NCI-H460 (cell line): ENCODE results near the gene LEFTY1. TPM values are rescaled to one million over a fixed set of nuclear protein-coding genes. Genes with fewer than 3 reads are reported as not detected.
"Not testable (repeated sequence)": the region's sequence is repeated elsewhere in the genome, so short reads cannot be mapped to it uniquely, and the experiment has no call there.

Experiments
- DNase-seq: peaks from one replicate; pipeline ENCODE4 v3.0.0-alpha.2; 2016; ENCODE audit warnings: low read depth; ENCODE audit errors: extremely low read depth
- total RNA-seq: library from RNA; depleted of rRNA; stranded (reverse); fragments of >200 nt; shearing (Covaris generic); gene quantifications from 2 replicates; pipeline ENCODE4 v1.2.3, GENCODE V29; 2014

The LEFTY1 gene
- total RNA-seq, 1 experiment from 2014 or later = not detected

DNA sequence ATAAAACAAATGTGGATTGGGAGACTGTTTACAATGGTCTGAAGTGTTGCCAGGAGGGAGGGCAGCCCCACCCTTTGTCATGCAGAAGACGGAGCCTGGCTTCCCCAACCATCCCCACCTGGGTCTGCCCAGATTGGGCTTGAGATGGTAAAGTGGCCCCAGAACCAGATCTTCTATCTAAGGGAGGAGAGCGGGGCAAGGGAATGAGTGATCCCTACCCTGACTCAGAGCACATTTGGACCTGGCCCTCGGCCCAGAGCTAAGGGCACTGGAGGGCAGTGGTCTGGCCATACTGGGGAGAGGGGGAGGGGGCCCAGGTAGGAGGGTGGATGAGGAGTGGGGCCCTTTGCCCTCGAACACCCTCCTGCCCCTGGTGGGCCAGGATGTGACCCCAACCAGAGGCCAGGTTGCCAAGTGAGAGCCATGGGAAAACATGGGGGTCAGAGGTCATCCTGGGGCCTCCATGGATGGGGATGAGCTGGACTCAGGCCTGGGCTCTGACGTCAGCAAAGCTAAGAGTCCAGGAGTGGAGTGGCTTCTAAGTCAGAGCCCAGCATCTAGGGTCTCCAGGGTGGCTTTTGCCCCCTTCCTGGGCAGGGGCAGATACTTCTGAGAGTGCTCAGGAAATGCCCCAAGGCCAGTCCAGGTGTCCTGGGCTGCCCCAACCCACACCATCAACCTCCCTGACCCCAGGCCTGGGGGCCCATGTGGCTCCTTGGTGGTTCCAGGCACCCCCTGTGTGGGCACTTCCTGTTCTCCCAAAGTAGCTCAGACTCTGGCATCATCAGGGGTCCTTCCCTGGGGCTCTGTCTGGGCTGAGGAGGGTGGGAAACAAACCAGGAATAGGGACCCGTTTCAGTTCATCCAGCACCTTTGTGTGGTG, 1.6 kb upstream of the LEFTY1 start:
- no peak for DNase-seq

DNA sequence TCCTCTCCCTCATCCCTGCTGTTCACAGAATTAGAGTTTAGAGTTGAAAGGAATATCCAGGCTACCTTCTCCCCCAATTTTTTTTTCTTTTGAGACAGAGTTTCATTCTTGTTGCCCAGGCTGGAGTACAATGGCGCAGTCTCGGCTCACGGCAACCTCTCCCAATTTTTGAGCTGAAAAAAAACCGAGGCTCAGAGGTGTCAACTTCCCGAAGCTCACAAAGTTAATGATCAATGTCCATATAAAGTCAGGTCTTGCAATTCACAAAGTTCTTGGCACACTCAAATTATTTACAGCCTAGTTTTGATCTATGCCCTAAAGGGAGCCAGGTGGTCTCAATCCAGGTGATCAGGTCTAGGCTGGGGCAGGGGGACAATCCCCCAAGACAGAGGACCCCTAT, 797 bp upstream of the LEFTY1 start:
- no peak for DNase-seq

DNA sequence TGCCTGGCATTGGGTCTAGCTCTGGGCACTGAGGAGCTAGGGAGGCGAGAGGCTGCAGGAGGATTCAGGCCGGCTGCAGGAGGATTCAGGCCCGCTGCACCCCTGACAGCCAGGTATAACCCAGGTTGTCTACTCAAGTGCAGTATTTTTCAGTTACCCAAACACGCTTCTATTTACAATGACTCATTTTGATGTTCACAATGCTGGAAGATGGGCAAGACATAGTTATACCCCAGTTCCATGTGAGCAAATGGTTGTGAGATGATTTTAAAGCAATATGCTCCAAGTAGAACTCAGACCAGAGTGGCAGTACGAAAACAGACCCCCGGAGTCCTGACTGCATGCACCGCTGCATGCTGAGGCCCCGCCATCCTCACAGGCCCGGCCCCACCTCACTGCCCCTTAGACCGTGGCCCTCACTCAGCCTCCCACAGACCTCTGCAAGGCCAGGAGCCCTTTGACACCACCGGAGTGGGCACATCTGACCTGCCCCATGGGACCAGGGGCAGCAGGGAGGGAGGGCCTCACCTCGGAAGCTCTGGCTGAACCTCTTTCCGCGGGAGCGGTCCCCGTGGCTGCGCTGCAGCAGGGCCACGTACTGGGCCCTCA, 553 bp downstream of the LEFTY1 start:
- DNase-seq = no peak

DNA sequence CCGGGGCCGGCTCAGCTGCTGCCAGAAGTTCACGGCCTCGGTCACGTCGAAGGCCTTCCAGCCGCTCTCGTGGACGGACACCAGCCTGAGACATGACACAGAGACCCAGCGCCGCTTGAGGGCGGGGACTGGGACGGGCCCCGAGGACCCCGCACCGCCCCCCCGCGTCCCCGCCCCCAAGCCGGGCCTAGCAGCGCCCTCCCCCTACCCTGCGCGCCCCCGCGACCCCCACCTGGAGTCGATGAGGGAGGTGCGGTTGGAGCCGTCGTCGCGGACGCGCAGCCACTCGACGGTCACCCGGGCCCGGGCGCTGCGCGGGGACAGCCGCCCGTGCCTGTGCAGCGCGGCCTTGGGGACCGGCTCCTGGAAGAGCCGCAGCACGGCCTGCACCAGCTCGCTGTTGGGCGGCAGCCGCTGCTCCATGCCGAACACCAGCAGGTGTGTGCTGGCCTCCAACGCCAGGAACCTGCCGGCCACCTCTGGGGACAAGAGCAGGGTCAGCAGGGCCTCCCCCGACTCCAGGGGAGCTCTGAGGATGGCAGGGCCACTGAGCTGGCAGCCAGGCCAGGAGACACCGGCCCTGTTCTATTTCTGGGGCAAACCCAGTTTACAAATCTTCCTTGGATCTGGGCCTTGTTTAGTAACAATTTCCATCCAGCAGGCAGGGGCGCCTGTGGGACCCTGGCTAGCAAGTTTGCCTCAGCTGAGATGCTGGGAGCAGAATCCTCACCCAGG, 1.2 kb downstream of the LEFTY1 start:
- DNase-seq = not testable (repeated sequence)

DNA sequence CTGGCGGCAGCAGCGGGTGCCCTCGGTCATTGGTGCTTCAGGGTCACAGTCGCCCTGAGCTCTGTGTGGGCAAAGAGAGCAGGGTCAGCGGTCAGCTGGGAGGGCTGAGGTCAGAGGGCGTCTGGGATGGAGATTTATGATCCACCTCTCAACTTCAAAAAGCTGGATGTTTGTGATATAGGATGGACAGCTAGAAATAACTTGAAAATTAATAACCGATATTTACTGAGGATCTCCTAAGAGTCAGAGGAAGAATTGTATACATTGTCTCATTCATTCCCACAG, 2.0 kb downstream of the LEFTY1 start:
- no peak for DNase-seq

DNA sequence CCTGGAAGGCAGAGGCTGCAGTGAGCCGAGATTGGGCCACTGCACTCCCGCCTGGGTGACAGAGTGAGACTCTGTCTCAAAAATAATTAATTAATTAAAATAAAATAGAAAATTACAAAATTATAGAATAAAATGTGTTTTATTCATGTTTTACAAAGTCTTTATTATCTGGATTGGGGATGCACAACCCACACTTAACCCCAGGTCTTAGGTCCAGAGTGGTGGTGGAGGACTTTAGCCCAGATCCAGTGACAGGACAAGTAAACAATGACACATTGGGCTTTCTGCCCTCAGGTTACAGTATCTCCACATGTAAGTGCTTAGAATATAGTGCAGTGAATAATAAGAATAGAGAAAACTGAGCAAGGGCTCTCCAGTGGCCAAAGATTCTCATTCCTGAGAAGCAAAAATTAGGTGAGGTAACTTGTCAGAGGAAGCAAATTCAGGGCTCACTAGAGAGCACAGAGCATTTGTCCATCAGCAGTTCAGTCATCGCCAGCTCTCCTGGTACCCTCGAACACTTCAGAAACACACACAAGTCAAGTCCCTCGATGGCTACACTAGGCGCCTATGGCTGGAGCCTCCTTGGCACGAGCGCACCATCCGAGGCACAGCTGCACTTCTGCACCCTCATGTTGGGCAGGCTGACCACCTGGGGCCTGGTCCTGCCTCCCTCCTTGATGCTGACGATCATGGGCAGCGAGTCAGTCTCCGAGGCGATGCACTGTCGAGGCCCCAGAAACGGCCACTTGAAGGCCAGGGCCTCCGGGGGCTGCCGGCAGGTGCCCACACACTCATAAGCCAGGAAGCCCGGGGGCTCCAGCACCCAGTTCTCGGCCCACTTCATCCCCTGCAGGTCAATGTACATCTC, 2.6 kb downstream of the LEFTY1 start:
- no peak for DNase-seq

DNA sequence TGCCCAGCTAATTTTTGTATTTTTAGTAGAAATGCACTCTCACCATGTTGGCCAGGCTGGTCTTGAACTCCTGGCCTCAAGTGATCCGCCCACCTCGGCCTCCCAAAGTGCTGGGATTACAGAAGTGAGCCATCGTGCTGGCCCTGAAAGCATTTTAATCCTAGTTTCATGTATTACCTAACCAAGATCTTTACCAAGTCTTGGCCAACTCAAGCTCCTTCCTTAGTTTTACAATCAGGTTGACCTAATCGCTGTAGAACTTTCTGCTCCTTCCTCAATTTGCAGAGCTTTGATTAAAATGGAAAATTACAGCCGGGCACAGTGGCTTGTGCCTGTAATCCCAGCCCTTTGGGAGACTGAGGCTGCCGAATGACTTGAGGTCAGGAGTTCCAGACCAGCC, 3.6 kb downstream of the LEFTY1 start:
- no peak for DNase-seq

DNA sequence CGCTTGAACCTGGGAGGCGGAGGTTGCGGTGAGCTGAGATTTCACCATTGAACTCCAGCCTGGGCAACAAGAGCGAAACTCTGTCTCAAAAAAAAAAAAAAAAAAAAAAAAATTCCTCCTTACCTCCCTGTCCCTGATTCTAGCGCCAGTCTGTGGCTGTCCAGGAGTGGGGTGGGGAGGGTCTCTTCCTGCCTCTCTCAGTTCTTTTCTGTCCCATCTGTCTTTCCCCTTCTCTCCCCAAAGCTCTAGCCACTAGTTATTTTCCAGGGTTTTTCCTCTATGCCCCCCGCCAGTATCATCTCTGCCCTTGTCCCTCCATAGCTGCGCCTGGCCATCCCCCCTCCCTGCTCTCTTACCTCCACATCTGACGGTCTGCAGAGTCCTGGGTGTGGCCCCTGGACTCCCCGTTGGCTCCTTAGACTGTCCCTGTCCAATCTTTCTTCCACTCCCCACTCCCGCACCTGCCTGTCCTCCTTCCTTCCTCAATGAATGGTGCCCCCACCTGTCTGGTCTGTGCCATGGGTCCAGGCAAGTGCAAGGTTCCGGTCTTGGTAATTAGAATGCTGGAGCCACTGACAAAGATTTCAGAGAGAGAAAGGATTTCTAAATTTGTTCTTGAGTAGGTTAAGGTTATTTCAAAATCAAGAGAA, 5.2 kb downstream of the LEFTY1 start:
- DNase-seq = no peak

DNA sequence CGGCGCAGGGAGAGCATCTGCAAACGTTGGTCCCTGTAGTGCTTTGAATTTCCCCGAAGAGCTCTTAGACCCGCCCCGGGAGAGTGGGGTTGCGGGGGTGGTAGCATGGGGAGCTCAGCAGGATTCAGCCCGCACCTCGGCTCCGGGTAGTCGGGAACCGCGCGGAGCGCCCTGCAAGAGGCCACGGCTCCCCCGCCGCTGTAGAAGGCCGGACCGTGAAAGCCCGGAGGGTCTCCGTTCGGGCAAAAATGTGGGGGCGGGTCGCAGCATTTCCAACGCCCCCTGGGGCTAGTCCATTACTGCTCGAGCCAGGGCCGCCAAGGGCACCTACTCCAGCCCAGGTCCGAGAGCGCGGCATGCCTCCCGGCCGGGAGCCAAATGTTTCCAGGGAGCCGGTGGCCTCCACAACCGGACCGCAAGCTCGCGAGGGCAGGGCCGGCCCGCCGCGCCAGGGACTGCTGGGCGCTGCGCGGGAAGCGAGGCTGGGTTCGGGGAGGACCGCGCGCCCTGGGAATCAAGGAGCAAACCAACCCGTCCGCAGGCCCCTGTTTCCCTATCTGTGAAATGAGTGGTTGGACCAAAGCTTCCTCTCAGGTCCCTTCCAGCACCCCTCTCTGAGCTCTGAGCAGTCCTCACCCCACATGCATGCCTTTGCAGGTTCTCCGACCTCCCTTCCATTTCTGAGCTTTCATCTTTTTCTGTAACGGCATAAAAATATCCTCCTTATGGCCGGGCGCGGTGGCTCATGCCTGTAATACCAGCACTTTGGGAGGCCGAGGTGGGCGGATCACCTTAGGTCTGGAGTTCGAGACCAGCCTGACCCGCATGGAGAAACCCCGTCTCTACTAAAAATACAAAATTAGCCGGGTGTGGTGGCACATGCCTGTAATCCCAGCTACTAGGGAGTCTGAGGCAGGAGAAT, 6.0 kb downstream of the LEFTY1 start:
- DNase-seq = peak; percentile 29

DNA sequence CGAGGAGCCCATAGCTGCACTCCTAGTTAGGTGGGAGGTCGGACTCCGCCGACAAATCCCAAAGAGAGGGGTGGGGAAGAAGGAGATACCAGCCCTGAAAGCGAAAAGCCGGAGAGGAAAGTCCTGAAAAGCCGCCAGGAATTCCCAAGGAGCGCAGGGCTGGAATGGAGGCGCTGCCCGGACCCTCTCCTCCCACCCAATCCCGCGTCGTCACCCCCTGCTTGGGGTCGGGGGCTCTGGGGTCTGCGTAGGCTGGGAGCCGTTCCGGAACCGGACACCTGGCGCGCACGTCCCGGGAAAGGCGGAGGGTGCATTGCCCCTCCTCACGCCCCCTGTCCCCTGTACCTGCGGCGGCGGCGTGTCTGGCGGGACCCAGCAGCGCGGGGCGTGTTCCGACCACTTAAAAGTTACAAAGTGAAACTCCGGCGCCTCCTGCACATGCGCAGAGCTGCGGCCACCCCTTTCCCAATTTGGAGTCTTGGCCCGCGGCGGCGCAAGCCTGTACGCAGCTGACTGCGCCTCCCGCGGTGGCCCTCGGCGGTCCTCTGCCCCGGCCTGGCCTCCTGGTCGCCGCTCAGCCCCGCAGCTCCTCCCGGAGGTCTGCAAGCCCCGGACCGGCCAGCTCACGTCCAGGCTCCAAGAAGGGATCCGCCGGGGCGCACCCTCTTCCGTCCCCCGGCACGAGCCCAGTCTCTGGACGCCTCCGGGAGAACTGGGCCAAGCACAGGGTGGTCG, 6.8 kb downstream of the LEFTY1 start, which contains the start of gene TMEM63A:
Gene TMEM63A, minus strand, starts transcription at position 422 of the 735 bp plus-strand sequence. CDS start 4,800 bp downstream, outside the sequence.
- peak; percentile 81 for DNase-seq

DNA sequence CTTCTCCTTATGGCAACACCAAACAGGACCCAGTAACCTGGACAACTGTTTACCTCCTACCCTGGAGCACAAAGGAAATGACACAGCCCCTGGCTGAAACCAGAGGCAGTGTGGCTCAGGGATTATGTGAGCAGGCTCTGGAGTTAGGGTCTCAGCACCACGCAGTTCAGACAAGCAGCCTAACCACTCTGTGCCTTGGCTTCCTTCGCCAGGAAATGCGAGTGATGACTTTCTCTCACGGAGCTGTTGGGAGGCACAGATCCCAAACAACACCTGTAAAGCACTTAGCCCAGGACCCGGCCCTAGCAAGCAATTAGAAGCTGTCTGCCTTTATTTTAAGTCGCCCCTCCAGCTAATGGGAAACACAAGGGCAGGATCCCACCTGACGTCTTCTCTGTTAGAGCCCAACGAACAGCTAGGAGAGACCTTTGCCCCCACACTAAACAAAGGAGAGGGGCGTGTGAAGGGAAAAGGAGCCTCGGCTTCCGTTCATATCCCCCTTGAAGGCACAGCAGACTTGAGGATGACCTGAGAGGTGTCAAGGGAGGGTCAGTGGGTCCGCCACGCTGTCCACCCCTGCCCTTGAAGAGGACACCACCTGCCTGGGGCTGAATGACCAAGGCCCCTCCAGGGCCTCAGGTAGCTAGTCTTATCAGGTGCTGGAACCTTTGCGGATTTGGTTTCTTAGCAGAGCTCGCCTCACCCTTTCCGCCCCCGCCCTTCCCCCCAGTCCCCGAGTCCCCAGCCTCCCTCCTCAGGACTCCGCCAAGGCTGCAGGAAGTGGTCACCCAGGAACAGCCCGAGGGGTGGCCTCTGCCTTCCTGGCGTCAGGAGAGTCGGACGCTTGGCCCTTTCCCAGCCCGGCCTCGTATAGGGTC, 7.6 kb downstream of the LEFTY1 start:
- DNase-seq = peak; percentile 24

DNA sequence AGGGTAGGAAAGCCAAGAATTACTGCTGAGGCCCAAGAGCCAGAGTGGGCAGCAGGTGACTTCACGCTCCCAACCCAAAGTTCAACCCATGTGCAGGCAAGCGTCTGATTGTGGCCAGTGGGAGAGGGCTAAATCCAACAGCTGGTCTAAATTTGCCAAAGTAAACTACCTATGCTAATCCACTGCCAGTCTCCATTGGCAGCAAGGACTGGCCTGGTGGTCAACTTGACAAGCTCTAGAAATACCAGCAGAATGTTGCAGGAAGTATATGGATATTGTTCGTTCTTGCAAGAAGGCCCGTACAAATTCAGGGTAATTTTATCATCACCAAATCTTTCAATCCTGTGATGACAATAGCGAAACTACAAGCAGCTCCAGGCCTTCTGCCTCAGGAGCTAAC, 8.3 kb downstream of the LEFTY1 start:
- no peak for DNase-seq

DNA sequence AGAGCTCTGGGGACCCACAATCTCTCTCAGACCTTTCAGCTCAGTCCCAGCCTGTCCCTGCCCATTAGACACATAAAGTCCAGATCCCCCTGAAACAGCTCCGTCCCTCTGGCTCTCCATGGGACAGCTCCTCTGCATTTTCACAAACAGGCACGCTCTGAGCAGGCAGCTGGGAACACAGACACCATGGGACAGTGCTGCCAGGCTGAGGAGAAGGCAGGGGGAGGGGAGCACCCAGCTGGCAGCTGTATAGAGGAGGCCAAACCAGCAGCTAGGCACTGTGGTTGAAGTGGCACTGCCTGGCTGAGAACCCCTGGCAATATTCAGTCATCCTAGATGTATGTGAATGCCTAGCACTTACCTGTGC, 8.7 kb downstream of the LEFTY1 start:
- no peak for DNase-seq

DNA sequence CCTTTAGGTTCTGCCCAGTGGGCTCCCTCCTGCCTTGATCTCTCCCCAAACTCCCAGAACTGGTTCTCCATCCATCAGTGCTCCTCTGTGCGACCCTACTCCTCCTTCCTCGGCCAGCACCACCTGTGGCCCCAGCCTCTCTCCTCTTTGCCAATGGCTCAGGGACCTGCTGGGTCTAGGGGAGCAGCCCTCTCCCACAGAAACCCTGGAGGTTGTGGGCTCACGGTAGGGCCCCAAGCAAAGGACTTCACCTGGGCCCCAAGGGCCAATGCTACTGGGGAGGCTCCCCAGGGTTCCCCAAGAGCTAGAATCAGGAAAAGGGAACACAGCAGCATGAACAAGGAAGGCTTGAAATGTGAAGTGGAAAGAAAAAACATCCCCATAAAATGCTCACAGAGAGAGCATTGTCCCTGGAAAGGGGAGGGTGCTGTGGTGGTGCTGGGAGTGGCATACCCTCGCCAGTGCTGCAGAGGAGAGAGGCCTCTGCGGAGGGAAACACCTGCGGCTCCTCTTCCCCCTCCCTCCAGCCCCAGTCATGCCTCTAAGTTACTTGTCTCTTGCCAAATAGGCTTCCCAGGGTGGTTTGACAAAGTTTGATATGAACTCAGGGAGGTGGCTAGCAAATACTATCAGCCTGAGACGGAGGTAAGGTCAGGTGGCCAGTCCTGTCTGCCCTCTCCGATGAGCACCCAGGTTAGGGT, 9.3 kb downstream of the LEFTY1 start:
- no peak for DNase-seq

DNA sequence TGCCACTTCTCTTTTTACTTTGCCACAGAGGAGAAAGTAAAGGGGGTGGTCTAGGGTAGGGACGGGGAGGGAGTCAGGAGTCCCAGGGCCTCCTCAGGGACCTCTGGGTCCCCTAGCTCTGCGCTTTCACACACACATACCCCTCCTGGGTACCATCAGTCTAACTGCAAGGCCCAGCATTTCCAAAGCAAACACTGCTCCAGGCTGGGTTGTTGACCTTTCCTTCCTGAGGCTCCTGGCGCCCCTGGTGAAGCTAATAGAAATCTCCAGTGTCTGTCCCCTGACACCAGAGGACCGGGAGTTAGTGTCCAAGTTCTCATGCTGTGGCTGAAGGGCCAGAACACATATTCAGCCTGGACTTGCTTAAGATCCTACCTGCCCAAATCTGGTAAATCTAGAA, 10.7 kb downstream of the LEFTY1 start:
- DNase-seq = no peak

DNA sequence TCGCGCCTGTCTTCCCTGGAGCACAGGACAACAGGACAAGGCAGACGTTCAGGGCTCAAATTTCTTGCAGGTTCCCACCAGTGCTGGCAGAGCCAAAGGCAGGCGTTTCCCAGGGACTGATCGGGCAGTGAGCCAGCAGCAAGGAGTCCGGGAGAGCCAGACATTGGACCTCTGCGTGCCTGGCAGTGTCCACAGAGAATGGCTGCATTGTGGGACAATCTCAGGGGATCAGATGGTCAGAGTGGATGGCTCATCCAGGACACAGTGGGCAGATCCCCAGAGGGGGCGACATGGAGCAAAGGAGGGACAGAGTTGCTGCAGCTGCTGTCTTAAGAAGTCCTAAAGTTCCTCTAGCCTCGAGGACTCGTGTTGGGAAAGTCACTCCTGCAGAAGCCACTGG, 11.4 kb downstream of the LEFTY1 start:
- peak; percentile 26 for DNase-seq
